GM12878 (cell line): Measurements from ENCODE around the gene SPOCK1. TPM values are rescaled to one million over a fixed set of nuclear protein-coding genes. Genes with fewer than 3 reads are reported as not detected.

Source experiments
- ATAC-seq: fragments of 200-7000 bp; cut with Tn5 transposase; 3 replicates; pipeline ENCODE4 v1.9.1; 2020; ENCODE audit warnings: mild to moderate bottlenecking, moderate library complexity
- BruUV-seq: library from RNA; stranded (reverse); fragments of 400-500 nt; replicated peaks from 2 replicates; lab custom pipeline; 2021; lab: Mats Ljungman, UMichigan
- CTCF ChIA-PET: fragments of 300-600 bp; sonication (Branson Sonifier 250); formaldehyde crosslinking; extraction: SDS; loops from one replicate; lab custom pipeline; 2021; ENCODE audit warnings: inconsistent platforms; lab: Yijun Ruan, JAX
- POLR2A ChIA-PET: fragments of 350-600 bp; formaldehyde crosslinking; extraction: SDS; loops from one replicate; lab custom pipeline; 2021; ENCODE audit warnings: inconsistent platforms; lab: Charles Lee
- RAD21 ChIA-PET: fragments of 300-600 bp; sonication (Branson Sonifier 250); formaldehyde crosslinking; loops from one replicate; lab custom pipeline; 2023; ENCODE audit warnings: antibody characterized with exemption; ENCODE audit not compliant: unreplicated experiment; lab: Charles Lee
- SMC1A ChIA-PET: fragments of 300-600 bp; sonication (Branson Sonifier 250); formaldehyde crosslinking; loops from one replicate; lab custom pipeline; 2023; ENCODE audit not compliant: unreplicated experiment, uncharacterized antibody; lab: Charles Lee
- DNase-seq: peaks from one replicate; pipeline ENCODE4 v3.0.0-alpha.2; 2011; ENCODE audit warnings: low read depth, low spot score
- FAIRE-seq: peaks from 3 replicates; lab custom pipeline; 2011; peaks lifted over from hg19 to GRCh38; lab: Jason Lieb, UNC
- H2AFZ ChIP-seq: 2 replicates; pipeline ENCODE4 v1.6.0; 2011; ENCODE audit warnings: low read depth, low read length, control low read depth; ENCODE audit not compliant: control insufficient read depth
- H3K27ac ChIP-seq: 2 replicates; pipeline ENCODE4 v1.5.1; 2011; ENCODE audit warnings: control low read depth; ENCODE audit not compliant: control insufficient read depth, insufficient read depth
- H3K27me3 ChIP-seq, 2 experiments: replicated peaks in 1 of 2; 2 replicates each; pipeline versions ENCODE4 v1.6.0 to v1.6.1; 2011; ENCODE audit warnings: low read length in 1 of 2; ENCODE audit not compliant: control insufficient read depth in 2 of 2, insufficient read depth in 2 of 2
- H3K36me3 ChIP-seq, 2 experiments: 2 replicates each; pipeline ENCODE4 v1.5.1; 2011; ENCODE audit warnings: low read length in 1 of 2; ENCODE audit not compliant: control insufficient read depth in 2 of 2, insufficient read depth in 2 of 2
- H3K4me1 ChIP-seq: 2 replicates; pipeline ENCODE4 v1.6.1; 2011; ENCODE audit warnings: mild to moderate bottlenecking, low read length, moderate library complexity, mixed read lengths; ENCODE audit not compliant: control insufficient read depth, insufficient read depth
- H3K4me2 ChIP-seq: 2 replicates; pipeline ENCODE4 v1.6.0; 2011; ENCODE audit warnings: control low read depth; ENCODE audit not compliant: control insufficient read depth, insufficient read depth
- H3K4me3 ChIP-seq: fragments of 200-600 bp; sonication (generic); 2 replicates; pipeline ENCODE4 v1.5.1; 2016
- H3K79me2 ChIP-seq: 2 replicates; pipeline ENCODE4 v1.6.0; 2011; ENCODE audit warnings: low read length; ENCODE audit not compliant: control insufficient read depth, insufficient read depth
- H3K9ac ChIP-seq: 2 replicates; pipeline ENCODE4 v1.8.0; 2011; ENCODE audit warnings: low read length, control low read depth, mixed read lengths; ENCODE audit not compliant: control insufficient read depth, insufficient read depth
- H3K9me3 ChIP-seq: replicated peaks from 3 replicates; pipeline ENCODE4 v1.5.1; 2011; ENCODE audit warnings: mild to moderate bottlenecking, low read length; ENCODE audit not compliant: control insufficient read depth, insufficient read depth
- H4K20me1 ChIP-seq: 2 replicates; pipeline ENCODE4 v1.6.0; 2011; ENCODE audit not compliant: control insufficient read depth, insufficient read depth
- BCL3 ChIP-seq: IDR thresholded peaks from 2 replicates; pipeline ENCODE4 v1.6.1; 2011; ENCODE audit warnings: borderline replicate concordance, low read depth, mild to moderate bottlenecking, moderate library complexity, low read length; ENCODE audit not compliant: insufficient read depth, poor library complexity, severe bottlenecking
- CBX3 ChIP-seq: fragments of 200-600 bp; sonication (generic); IDR thresholded peaks from 2 replicates; pipeline ENCODE4 v1.6.1; 2016; ENCODE audit warnings: low read depth, borderline replicate concordance
- CBX5 ChIP-seq: sonication (generic); IDR thresholded peaks from 2 replicates; pipeline ENCODE4 v1.6.1; 2016; ENCODE audit warnings: low read depth, moderate library complexity, mild to moderate bottlenecking, inconsistent platforms
- CEBPB ChIP-seq, 2 experiments: fragments of 150-350 bp in 1 of 2; IDR thresholded peaks; 2 replicates each; pipeline ENCODE4 v1.6.1; 2012 to 2014; ENCODE audit warnings: low read depth in 2 of 2, low read length in 2 of 2, borderline replicate concordance in 1 of 2, inconsistent platforms in 1 of 2
- ESRRA ChIP-seq: IDR thresholded peaks from 2 replicates; pipeline ENCODE4 v1.6.1; 2012; ENCODE audit warnings: mild to moderate bottlenecking, low read length, improper control_type of control experiment
- LARP7 ChIP-seq: fragments of 450-650 bp; IDR thresholded peaks from 2 replicates; pipeline ENCODE4 v1.6.1; 2017; ENCODE audit warnings: mild to moderate bottlenecking
- RUNX3 ChIP-seq: IDR thresholded peaks from 2 replicates; pipeline ENCODE4 v1.6.1; 2012; ENCODE audit warnings: low read length, inconsistent platforms
- SIX5 ChIP-seq: IDR thresholded peaks from 2 replicates; pipeline ENCODE4 v1.6.1; 2011; ENCODE audit warnings: mild to moderate bottlenecking, low read depth, low read length, moderate library complexity; ENCODE audit not compliant: severe bottlenecking
- TARDBP ChIP-seq: IDR thresholded peaks from 2 replicates; pipeline ENCODE4 v1.6.1; 2016; ENCODE audit warnings: borderline replicate concordance
- TCF3 ChIP-seq: IDR thresholded peaks from 2 replicates; pipeline ENCODE4 v1.6.1; 2012; ENCODE audit warnings: low read depth, mild to moderate bottlenecking, low read length, borderline replicate concordance; ENCODE audit not compliant: insufficient read depth
- USF1 ChIP-seq: IDR thresholded peaks from 2 replicates; pipeline ENCODE4 v1.6.1; 2011; ENCODE audit warnings: borderline replicate concordance, low read depth, mild to moderate bottlenecking, moderate library complexity, mixed read lengths, low read length; ENCODE audit not compliant: insufficient read depth; ENCODE audit errors: extremely low read length
- ZBED1 ChIP-seq: IDR thresholded peaks from 2 replicates; pipeline ENCODE4 v1.6.1; 2016; ENCODE audit warnings: borderline replicate concordance
- ZNF592 ChIP-seq: fragments of 450-650 bp; IDR thresholded peaks from 2 replicates; pipeline ENCODE4 v1.6.1; 2017; ENCODE audit warnings: mild to moderate bottlenecking, moderate library complexity
- whole genome bisulfite sequencing: methylation state at CpG from one replicate; pipeline ENCODE4 v1.1.6; 2016; ENCODE audit warnings: low lambda C conversion rate; ENCODE audit not compliant: insufficient replicate concordance, insufficient coverage; ENCODE audit errors: missing lambda C conversion rate; 5-methylcytosine and 5-hydroxymethylcytosine counted together
- in situ Hi-C: fragments of 300-500 bp; cut with MboI; formaldehyde crosslinking; loops from 9 replicates; pipeline ENCODE4 v1.14.3; 2018; ENCODE audit warnings: mixed read lengths
- intact Hi-C: fragments of 100-400 bp; cut with micrococcal nuclease; formaldehyde crosslinking; loops from one replicate; pipeline ENCODE4 v1.14.2; 2022; ENCODE audit not compliant: unreplicated experiment
- polyA plus RNA-seq, 11 experiments: library from polyadenylated mRNA; depleted of rRNA in 4 of 11; unstranded in 6 of 11; stranded (reverse) in 5 of 11; fragments of >200 nt; fragmentation: Nextera tagmentation in 4 of 11; fragmentation: Illumina TruSeq in 1 of 11; extraction: Ambion mirVana in 4 of 11; extraction: Trizol in 1 of 11; gene quantifications; 1 replicate in 1 of 11; 2 replicates in 10 of 11; pipeline versions ENCODE4 v1.2.1 to v1.2.3, GENCODE V29; 2011 to 2016; ENCODE audit warnings: inconsistent platforms in 2 of 11, missing spikeins in 2 of 11, low read depth in 1 of 11
- total RNA-seq, 4 experiments: library from RNA; depleted of rRNA in 3 of 4; stranded (reverse); fragments of >200 nt in 3 of 4; fragmentation: Illumina TruSeq in 1 of 4; extraction: Trizol in 1 of 4; gene quantifications; 2 replicates each; pipeline versions ENCODE4 v1.2.1 to v1.2.3, GENCODE V29; 2013 to 2021

Gene SPOCK1
- total and polyA plus RNA-seq, 10 of the 15 experiments (the other 5 are each of a cell fraction or from before 2014, with no cell fraction given) = 0.06 to 0.68 (median 0.25) TPM; not detected in 3

GRCh38 chr5:137174196-137174595, 324.9 kb downstream of the SPOCK1 start:
- Histone ChIP-seq H3K27me3 (peaks cover 2% of the 10 kb centered on the region in 2 experiments; a peak in 2 of 4 replicates), H2AFZ (no peak overlapping the region), H3K9me3 (no peaks in the 10 kb centered on the region), H3K4me3 (no peak overlapping the region), H3K4me1 (no peaks in the 10 kb centered on the region), H3K27ac (no peak overlapping the region), H3K4me2 (no peak overlapping the region), H3K79me2 (no peaks in the 10 kb centered on the region), H3K36me3 (no peaks in the 10 kb centered on the region), H4K20me1 (no peaks in the 10 kb centered on the region), H3K9ac (no peak overlapping the region)
- ATAC-seq (no peak), DNase-seq (no peak), FAIRE-seq (no peak)
- TF ChIP-seq TCF3 = no peak
- no peak for TF ChIP-seq RUNX3
- TF ChIP-seq ZBED1 = no peak
- TF ChIP-seq SIX5 = no peak
- TF ChIP-seq TARDBP = no peak
- TF ChIP-seq BCL3 = no peak
- TF ChIP-seq CBX5 = no peak
- no peak for TF ChIP-seq ESRRA
- TF ChIP-seq LARP7 = no peak
- TF ChIP-seq CBX3 = no peak
- no peak for TF ChIP-seq USF1
- TF ChIP-seq ZNF592 = no peak
- TF ChIP-seq CEBPB (IDR thresholded peaks at IDR 0.05; ENCODE audit: borderline replicate concordance in 1 of 2, low read depth in 2 of 2, low read length in 2 of 2) = no peak
- intact Hi-C loops = no loop called here
- CTCF ChIA-PET = interaction anchor here (1.1 kb wide), 1 partner anchor 9 kb away, joined by 3 read pairs; no protein-coding TSS in a partner anchor
- 2% methylated on average over 3 of the region's 3 CpGs for WGBS
- SMC1A ChIA-PET = no interaction called here
- POLR2A ChIA-PET = no interaction called here
- RAD21 ChIA-PET = no interaction called here
- BruUV-seq = no TSS peak
- in situ Hi-C loops = no loop called here
